NCI-H128 (cell line): ENCODE data around the gene DCAF7.
A peak's percentile ranks its signal among the peaks of the same experiment; 100 is the strongest.

ENCODE experiments used
- DNase-seq: peaks from one replicate; lab custom pipeline; 2025; ENCODE audit not compliant: unreplicated experiment; lab: John Stamatoyannopoulos, UW

The DCAF7 gene, protein sequence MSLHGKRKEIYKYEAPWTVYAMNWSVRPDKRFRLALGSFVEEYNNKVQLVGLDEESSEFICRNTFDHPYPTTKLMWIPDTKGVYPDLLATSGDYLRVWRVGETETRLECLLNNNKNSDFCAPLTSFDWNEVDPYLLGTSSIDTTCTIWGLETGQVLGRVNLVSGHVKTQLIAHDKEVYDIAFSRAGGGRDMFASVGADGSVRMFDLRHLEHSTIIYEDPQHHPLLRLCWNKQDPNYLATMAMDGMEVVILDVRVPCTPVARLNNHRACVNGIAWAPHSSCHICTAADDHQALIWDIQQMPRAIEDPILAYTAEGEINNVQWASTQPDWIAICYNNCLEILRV

DNA sequence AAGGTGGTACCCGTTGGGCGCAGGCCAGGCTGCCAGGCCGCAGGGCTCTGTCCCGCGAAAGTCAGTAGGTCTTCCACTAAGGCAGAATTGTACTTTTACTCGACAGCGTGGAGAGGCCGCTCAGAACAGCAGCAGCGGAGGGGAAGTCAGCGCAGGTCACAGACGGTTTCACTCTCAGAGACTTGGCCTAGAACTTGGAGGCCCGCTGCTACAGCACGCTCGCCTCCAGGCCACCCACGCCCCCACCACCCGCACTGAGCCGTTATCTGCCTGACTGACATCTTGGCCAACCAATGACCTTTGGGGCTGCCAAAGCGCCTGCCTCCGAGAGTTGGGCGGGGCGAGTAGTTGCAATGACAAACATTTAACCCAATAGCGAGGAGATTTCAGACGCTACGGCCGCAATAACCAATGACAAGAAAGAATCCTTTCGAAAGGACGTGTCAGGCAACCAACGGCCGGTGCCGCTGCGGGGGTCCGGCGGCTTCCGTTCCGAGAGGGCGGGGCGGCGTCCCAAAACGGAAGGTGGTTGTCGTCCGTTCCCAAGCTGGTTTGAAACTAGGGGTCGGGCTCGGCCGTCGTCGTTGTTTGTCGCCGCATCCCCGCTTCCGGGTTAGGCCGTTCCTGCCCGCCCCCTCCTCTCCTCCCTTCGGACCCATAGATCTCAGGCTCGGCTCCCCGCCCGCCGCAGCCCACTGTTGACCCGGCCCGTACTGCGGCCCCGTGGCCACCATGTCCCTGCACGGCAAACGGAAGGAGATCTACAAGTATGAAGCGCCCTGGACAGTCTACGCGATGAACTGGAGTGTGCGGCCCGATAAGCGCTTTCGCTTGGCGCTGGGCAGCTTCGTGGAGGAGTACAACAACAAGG is at the start of gene DCAF7:
TSS of gene DCAF7 (plus strand) at position 532 of the 871 bp plus-strand sequence. CDS start at position 733, 201 bp downstream.
- DNase-seq = peak; percentile 95

DNA sequence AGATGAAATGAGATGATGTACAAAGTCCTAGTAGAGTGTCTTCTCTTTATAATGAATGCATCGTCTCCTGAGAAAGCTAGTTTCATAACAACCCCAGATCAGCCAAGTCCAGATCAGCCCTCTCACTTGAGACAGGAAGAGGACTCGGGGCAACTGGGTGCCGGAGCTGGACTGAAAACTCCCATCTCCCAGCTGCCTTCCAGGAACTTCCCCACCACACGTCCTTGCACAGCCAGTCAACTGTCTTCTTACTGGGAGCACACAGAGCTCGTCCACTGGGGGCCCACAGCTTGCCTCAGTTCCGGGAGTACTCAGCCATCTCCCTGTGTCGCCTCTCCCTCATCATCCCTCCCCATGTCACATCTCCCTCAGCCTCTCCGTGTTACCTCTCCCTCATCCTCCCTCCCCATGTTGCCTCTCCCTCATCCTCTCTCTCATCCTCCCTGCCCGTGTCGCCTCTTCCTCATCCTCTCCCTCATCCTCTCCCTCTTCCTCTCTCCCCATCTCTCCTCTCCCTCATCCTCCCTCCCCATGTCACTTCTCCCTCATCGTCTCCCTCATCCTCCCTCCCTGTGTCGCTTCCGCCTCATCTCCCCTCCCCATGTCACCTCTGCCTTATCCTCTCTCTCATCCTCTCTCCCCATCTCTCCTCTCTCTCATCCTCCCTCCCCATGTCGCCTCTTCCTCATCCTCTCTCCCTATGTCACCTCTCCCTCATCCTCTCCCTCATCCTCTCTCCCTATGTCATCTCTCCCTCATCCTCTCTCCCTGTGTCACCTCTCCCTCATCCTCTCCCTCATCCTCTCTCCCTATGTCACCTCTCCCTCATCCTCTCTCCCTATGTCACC is 49.5 kb upstream of the DCAF7 start:
- DNase-seq = no peak

DNA sequence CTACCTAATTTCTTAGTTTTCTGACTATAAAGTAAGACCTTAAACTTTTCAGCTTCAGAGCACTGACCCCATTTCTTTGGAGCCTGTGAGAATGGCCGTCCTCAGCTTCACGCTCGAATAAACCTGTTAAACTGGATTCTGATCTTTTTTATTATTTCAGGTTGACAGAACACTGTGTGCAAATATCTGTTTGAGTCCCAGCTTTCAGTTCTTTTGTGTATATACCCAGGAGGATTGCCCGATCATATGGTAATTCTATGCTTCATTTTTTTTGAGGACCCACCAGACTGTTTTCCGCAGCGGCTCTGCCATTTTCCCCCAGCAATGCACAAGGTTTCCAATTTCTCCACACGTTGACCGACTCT is 47.0 kb upstream of the DCAF7 start:
- no peak for DNase-seq

DNA sequence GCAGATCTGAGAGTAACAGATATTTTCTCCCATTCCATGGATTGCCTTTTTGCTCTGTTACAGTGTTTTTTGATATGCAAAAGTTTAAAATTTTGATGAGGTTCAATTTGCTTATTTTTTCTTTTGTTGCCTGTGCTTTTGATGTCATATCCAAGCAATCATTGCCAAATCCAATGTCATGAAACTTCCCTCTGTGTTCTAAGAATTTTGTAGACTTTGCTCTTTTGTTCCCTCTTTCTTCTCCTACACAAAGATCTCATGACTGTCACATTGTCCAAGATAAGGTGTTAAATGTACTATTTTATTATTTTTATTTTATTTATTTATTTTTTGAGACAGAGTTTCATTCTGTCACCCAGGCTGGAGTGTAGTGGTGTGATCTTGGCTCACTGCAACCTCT is 46.0 kb upstream of the DCAF7 start:
- DNase-seq = no peak

DNA sequence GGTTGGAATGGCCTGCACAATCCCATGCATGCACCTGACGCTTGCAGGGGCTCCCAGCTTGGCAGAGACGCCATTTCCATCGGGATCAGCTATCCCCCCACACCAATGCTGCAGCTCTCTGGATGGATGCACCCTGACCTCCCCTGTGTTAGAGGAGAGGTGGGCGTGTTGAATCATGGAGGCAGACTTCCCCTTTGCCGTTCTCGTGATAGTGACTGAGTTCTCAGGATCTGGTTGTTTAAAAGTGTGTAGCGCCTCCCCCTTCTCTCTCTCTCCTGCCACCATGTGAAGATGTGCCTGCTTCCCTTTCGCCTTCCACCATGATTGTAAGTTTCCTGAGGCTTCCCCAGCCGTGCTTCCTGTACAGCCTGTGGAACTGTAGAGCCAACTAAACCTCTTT is 44.9 kb upstream of the DCAF7 start:
- DNase-seq = no peak

DNA sequence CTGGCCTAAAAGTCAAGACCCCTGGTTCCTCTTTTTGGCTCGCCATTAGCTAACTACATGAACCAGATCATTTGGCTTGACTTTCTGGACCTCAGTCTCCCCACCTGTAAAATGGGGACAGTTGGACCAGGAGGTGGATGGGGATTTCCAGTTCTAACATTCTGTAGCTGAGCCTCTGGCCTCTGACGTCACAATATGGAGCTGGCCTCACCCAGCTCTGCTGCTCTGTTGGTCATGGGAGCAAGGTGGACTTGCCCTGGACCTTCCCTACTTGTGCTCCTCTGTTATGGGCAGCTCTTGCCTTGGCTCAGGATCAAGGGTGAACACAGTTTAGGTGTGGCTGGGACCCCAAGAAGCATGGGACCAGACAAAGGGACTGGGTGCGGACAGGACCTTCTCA is 43.6 kb upstream of the DCAF7 start:
- no peak for DNase-seq

DNA sequence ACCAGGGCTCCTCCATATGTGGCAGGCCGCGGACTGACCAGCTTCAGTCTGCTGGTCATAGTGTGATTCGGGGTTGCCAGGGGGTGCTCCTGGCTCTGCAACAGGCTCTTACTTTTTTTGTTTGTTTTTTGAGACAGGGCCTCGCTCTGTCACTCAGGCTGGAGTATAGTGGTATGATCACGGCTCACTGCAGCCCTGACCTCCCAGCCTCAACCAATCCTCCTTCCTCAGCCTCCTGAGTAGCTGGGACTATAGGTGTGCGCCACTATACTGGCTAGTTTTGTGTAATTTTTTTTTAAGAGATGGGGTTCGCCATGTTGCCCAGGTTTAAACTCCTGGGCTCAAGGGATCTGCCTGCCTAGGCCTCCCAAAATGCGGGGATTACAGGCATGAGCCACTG is 38.9 kb upstream of the DCAF7 start:
- no peak for DNase-seq

DNA sequence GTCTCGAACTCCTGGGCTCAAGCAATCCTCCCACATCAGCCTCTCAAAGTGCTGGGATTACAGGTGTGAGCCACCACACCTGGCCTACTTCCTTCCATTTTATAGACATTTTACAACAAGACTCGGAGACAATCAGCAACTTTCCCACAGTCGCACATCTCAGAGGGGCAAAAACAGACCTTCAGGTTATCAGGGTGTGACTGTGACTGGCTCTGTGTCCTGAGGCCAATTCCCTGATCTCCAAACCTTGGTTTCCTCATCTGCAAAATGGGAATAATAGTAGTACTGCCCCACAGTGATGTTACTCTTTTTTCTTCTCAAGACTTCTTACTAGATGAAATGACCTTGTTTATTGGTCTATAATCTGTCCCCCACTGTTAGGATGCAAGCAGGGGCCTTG is 37.9 kb upstream of the DCAF7 start:
- no peak for DNase-seq

DNA sequence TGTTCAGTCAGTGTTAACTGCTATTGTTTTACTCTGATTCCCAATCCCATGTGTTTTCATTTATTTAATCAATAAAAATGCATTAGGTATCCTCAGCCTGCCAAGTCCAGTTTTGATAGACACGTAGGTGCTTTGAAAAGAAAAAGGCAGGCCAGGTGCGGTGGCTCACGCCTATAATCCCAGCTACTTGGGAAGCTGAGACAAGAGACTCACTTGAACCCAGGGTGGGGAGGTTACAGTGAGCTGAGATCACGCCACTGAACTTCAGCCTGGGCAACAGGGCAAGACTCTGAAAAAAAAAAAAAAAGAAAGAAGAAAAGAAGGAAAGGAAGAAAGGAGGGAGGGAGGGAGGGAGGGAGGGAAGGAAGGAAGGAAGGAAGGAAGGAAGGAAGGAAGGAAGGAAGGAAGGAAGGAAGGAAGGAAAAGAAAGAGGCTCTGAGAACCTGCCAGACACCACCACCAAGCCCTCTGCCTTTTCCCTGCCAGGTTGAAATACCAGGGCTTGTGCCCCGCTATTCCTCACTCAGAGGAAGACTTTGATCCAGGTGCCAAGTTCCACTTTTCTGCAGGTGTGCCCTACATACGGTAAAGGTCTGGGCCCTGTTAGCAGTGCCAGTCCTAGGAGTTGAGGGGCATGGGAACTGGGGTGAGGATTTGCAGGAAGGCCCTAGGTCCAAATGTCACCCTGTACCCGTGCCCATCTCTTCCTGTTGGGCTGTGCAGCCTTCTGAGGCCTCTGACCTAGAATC is 37.2 kb upstream of the DCAF7 start:
- DNase-seq = no peak

DNA sequence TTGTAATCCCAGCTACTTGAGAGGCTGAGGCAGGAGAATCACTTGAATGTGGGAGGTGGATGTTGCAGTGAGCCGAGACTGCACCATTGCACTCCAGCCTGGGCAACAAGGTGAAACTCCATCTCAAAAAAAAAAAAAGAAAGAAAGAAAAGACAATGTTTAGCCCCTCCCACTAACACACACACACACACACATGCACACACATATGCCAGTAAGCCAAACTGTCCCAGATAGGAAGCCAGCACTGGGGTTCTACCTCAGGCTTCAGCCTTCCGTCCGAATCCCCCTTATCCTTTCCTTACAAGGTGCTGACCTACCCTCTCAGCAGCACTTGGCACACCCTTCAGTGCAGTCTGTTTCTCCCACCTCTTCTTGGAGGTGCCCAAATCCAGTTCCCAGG is 35.8 kb upstream of the DCAF7 start:
- no peak for DNase-seq

DNA sequence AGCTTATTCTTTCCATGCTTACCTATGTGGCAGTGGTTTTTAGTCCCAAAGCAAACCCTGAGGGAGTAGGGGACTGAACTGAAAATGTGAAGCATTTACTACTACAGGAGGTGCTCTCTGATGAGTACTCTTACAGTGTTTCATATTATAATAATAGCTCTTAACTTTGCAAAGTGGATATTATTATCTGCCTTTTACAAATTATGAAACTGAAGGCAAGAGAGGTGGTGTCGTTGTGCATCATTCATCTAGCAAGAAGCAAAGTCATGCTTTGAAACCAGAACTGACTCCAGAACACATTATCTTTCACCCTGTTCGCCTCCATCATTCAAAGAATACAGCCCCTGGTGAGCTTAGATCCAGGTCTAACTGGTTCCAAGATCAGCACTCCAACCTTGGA is 35.3 kb upstream of the DCAF7 start:
- DNase-seq = no peak

DNA sequence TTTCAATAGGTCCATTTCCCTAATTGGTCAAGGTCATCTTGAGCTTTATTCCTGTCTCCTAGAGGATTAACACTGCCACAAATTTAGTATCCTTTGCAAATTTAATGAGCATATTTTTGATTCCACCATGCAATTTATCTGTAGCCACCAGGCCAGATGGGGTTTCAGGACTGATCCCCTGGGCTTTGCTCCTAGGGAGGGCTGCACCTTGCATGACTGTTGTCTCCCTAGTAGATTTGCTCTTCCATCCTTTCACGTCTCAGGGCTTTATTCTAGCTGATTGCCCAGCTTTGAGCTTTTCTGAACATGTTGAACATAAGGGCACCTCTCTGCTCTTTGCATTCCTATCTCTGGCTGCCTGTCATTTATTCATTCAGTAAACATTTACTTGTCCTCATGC is 34.9 kb upstream of the DCAF7 start:
- DNase-seq = no peak

DNA sequence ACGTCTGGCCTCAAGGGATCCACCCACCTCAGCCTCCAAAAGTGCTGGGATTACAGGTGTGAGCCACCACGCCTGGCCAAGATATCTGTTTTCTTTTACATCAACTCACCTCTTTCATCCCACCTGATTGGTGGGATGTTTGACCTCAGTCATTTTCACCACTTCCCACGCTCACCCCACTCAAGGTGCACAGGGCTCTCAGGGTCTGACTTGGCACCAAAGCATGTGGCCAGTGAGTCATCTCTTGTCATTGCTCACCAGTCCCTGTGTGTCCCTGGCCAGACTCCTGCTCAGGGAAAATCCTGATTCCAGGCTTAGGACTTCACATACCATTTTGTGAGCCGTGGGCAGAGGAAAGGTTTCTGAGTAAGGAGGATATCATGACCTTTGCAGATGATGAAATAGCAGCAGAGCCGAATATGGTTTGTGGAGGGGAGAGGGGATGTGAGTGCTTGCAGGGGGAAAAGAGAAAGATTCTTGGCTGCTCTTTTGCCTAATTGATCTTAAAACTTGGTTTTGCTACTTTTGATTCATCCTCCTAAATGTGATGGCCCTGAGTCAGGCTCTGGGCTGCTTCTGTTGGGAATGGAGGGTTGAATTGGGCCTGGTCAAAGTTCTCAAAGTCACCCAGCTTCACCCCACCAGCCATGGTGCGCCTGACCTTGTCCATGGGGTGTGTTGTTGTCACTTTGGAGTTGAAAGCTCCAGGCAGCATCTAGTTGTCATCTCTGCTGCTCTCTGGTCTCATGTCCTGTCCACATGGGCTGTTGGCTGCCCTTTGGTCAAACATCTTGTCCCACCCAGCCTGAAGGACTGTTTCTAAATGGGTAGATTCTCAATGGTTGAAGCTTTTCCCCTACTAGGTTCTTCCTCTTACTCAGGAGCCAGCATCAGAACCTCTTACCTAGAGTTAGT is 33.1 kb upstream of the DCAF7 start:
- DNase-seq = no peak

DNA sequence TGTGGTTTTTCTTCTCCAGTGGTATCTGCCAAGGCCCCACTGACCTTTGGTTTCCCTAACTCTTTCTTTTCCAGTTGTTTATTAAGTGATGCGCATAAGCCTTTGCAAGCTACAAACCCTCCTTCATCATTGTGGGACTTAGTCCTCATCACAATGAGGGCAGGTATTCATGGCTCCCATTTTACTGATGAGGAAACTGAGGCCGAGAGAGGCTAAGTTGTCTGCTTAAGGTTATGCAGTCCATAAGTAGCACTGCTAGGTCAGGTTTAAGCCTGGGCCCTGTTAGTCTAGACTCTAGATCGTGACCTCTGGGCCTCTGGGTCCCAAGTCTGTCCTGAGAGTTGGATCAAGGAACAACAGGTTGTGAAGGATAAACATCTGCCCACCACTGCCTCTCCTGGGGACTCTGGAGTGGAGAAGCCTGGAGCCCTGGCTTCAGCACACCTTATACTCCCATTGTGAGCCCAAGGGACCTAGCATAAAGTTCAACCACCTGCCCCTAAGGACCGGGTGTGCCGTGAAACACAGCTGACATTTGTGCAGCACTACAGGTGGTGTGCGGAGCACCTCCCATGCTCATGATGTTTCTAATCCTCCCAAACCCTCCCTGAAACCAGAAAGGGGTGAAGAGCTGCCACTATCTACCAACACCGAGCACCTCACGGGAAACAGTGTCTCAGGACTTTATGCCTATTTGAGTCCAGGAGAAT is 32.3 kb upstream of the DCAF7 start:
- DNase-seq = no peak

DNA sequence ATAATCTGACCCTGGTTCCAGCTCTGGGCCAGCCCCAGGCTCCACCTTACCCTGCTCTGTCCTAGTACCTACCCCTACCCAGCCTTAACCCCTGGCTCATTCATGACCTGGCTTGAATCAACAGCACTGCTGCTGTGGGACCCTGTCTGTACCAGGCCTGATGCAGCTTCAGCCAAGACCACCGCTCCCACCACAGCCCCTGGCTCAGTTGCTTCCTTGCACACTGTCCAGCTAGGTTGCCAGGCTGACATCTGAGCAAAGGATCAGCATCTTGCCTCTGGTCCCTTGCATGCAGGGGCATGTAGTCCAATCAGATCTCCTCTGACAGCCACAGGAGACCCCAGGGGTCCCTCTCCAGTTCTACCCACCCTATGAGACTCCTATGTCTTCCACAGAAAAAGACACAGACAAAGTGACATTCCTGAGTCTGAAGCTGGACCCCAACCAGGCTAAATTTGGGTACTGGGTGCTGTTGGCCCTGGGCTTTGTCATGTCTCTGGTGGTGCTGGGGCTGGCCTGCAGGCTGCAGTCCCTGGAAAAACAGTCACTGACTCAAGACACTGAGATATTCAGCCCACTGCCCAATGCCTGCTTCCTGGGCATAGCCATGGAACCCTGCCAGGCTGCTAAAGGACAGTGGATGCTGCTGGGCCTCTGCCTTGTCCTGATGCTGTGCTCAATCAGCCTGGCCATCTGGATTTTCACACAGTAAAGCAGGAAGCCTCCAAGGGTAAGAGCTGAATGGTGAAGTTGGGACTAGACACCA is 31.0 kb upstream of the DCAF7 start:
- no peak for DNase-seq

DNA sequence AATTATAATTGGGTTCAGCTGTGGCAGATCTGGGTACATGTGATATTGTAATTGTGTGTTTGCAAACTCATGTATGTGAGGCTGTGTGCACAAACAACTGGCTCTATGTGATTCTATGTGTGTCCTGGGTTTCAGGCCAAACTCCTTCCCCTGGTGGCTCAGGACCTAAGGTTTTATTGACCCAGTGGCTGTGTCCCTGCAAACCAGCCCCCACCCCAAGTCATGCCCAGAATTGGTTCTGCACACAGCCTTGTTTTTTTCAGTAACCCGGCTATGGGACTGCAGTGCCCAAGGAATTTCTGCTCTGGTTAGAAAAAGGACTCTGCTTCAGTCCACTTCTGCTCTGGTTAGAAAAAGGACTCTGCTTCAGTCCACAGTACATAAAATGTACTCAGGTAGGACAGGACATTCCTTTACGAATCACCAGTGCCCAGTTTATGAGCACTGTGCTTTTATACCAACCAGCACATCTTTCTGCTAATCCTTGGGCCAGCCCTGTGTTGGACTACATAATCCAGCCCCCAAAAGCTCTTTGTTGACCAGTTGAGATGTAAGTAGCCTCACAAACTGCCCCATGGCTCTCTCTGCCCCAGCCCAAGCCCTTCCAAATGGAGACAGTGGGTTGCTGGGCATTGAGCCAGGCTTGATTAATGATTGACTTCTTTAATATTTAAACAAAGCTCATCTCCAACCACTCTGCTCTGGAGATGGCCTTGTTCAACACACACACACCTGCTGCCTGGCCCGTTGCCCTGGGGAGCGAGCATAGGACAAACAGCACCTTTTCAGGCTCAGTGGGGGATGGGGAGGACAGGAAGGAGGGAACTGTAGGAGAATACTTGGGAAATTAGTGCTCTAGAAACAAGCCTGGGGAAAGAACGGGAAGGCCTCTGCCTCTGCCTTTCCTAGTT is 30.1 kb upstream of the DCAF7 start:
- peak; percentile 52 for DNase-seq

DNA sequence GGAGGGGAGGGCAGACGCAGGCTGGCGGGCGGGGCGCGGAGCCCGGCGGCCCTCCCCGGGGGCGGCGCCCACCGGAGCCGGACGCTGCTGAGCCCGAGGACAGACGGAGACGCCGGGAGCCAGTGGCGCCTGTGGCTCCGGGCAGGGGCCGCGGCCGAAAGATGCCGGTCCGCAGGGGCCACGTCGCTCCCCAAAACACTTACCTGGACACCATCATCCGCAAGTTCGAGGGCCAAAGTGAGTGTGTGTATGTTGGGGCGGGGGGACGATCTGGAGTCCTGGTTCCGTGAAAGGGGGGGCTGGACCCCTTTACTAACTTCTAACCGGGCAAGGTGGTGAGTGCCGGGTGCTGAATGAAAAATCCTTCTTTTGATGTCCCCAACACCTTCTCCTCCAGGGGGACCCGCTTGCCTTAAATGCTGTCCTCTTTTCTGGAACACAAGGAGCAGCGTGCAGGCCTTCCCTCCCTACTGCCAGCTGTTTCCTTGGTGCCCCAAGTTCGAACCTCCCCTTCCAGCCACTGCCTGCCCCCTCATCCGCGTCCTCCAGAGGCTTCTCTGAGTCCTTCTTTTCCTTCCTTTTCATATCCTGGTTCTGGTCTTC is 26.9 kb upstream of the DCAF7 start, which contains the start of gene KCNH6:
TSS of gene KCNH6 (plus strand) at position 106 of the 603 bp plus-strand sequence. CDS start at position 162, 56 bp downstream.
- DNase-seq = no peak
